HG03457 (cell line): ENCODE data around the gene HEXIM1.

Experiments
- ATAC-seq: cut with Tn5 transposase; IDR thresholded peaks from one replicate; pipeline ENCODE4 v1.9.1; 2021; ENCODE audit warnings: moderate number of reproducible peaks; ENCODE audit not compliant: unreplicated experiment

Gene HEXIM1

DNA sequence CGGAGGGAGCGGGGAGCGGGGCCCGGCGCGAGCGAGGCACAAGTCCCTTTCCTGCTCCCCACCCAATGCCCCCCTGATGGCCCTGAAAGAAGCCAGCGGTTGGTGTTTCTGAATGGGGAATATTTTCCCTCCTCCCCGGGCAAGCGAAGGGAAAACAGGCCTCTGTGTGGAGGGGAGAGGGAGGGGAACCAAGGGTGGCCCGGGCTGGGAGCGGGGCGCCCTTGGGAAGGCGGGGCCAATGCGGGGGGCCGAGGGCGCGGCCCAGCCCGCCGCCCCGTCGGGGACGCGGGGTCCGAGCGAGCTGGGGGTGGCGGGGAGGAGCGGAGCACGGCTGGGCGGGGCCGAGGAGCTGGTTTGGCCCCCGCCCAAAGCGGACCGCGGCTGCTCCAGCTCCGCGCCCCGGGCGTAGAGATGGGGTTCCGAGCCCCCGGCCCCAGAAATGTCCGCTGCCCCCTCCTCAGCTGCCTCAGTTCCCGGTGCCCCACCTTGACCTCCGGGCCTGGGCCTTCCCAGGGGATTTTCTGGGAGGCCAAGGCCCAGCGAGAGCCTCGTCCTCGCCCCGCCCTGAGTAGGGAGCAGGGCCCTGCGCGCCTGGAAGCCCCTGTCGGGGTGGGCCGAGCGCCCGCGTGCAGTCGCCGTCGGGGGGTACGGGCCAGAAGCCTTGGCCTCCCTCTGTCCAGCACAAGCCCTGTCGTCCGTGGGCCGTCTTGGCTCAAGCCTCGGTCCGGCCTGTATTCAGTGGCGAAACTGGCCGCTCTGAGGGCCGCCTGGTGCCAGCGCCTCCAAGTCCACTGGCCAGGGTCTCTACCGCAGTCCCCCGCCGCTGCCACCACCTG lies 3.9 kb upstream of the HEXIM1 start:
- no peak for ATAC-seq

DNA sequence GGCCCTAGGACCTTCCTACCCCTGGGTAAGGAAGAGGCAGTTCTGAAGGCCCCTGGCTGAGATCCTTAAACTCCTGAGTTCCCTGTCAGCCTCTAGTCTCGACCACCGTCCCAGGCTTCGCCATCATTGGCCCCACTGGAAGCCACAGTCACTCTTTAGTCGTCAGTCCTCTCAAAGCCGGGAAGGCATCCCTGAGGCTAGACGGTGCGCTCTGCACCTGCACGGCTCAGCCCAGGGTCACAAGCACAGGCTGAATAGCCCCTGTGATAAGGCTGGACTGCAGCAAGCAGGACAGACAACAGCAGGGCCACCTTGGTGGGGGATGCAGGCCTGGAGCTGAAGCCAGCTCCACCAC lies 3.3 kb upstream of the HEXIM1 start:
- ATAC-seq: no peak

DNA sequence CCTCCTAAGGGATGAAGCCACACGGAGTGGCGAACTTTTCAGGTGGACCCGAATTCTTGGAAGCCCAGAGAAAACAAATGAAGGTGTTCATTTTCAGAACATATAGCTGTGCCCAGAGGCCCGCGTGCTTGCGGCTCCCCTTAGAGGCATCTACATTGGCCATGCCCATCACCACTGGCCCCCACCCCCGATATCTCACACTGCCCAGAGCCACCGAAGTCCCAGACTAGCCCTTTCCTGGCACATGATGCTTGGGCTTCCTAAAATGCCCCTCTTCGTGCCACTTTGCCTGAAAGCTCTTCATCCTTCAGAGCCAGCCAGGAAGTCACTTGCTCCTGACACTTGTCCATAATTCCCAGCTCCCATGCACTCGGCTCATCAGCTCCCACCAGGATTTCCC lies 2.1 kb upstream of the HEXIM1 start:
- ATAC-seq: no peak

DNA sequence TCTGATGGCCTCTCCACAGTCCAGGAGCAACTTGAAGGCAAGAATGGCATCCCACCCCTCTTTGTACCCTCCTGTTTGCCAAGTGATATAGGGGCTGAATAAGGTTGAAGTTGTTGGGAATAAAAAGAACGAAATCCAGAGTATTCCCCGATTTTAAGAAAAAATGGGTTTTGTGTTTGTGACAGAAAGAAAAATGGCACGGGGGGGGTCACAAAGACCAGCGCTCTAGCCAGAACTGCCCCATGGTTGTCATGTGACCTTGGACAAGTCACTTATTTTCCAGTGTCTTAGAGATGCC lies 1.7 kb upstream of the HEXIM1 start:
- ATAC-seq: no peak

DNA sequence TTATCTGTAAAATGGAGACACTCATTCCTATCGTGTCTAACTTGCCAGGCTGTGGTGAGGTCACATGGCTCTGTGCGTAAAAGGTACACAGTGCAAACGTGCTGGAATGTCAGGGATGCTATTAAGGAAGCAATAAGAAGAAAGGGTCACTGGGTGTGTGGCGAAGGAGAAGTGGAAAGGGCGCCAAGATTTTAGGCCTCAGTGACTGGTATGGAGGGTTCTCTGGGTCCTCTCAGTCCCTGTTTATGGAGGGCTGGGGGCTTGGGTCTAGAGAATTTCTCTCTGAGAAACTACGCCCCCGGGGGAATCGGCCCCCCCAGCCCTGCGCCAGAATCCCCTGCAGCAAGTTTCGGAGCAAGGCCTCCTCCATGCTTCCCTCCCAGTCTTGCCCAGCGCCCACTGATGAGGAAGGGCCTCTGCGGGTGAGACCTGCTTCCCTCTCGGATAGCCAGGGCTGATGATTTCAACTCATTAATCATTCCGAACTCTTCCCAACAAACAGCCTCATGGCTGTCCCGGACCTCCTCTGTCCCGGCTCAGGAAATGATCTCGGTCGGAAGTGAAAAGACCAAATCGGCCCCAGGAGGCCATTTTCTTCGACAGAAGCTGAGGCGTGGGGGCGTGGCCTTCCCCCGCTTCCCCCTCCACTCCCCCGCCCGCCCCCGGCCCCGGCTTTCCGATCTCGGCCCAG lies 1.2 kb upstream of the HEXIM1 start:
- ATAC-seq: no peak

DNA sequence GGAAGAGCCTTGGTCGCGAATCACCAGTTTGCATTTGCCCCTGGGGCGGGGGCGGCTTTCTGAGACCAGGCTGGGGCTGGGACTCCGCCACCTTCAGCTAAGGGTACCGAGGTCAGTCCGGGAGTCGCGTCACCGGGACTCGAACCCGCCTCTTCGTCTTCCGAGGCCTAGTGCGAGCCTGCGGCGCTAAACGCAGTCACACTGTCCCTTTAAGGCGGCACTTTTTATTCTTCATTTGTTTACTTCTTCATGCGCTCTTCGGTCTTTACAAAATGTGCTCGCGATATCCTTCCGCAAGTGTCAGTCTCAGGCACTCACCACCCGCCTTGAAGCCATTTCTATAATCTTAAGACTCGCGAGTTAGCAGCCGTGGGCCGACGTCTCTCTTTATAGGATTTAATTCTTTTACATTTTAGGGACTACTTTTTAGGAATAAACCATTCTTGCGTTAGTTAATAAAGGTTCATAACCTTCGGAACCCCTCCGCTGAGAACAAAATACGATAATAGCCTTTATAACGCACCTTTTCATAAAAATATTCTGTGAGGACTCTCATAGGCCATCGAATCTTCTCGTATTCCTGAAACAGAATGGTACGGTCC lies 593 bp upstream of the HEXIM1 start:
- ATAC-seq: no peak

DNA sequence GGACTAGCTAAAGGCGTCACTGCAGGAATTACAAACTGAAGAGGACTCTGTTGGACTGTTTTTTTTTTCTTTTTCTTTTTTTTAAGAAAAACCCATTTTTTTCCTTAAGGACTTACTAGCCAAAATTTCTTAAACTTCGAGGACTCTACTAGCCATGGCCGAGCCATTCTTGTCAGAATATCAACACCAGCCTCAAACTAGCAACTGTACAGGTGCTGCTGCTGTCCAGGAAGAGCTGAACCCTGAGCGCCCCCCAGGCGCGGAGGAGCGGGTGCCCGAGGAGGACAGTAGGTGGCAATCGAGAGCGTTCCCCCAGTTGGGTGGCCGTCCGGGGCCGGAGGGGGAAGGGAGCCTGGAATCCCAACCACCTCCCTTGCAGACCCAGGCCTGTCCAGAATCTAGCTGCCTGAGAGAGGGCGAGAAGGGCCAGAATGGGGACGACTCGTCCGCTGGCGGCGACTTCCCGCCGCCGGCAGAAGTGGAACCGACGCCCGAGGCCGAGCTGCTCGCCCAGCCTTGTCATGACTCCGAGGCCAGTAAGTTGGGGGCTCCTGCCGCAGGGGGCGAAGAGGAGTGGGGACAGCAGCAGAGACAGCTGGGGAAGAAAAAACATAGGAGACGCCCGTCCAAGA lies 878 bp downstream of the HEXIM1 start:
- ATAC-seq: no peak

DNA sequence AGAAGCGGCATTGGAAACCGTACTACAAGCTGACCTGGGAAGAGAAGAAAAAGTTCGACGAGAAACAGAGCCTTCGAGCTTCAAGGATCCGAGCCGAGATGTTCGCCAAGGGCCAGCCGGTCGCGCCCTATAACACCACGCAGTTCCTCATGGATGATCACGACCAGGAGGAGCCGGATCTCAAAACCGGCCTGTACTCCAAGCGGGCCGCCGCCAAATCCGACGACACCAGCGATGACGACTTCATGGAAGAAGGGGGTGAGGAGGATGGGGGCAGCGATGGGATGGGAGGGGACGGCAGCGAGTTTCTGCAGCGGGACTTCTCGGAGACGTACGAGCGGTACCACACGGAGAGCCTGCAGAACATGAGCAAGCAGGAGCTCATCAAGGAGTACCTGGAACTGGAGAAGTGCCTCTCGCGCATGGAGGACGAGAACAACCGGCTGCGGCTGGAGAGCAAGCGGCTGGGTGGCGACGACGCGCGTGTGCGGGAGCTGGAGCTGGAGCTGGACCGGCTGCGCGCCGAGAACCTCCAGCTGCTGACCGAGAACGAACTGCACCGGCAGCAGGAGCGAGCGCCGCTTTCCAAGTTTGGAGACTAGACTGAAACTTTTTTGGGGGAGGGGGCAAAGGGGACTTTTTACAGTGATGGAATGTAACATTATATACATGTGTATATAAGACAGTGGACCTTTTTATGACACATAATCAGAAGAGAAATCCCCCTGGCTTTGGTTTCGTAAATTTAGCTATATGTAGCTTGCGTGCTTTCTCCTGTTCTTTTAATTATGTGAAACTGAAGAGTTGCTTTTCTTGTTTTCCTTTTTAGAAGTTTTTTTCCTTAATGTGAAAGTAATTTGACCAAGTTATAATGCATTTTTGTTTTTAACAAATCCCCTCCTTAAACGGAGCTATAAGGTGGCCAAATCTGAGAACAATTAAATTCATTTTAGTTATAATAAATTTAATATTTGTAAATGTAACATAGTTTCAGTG lies 1.7 kb downstream of the HEXIM1 start:
- ATAC-seq: no peak

DNA sequence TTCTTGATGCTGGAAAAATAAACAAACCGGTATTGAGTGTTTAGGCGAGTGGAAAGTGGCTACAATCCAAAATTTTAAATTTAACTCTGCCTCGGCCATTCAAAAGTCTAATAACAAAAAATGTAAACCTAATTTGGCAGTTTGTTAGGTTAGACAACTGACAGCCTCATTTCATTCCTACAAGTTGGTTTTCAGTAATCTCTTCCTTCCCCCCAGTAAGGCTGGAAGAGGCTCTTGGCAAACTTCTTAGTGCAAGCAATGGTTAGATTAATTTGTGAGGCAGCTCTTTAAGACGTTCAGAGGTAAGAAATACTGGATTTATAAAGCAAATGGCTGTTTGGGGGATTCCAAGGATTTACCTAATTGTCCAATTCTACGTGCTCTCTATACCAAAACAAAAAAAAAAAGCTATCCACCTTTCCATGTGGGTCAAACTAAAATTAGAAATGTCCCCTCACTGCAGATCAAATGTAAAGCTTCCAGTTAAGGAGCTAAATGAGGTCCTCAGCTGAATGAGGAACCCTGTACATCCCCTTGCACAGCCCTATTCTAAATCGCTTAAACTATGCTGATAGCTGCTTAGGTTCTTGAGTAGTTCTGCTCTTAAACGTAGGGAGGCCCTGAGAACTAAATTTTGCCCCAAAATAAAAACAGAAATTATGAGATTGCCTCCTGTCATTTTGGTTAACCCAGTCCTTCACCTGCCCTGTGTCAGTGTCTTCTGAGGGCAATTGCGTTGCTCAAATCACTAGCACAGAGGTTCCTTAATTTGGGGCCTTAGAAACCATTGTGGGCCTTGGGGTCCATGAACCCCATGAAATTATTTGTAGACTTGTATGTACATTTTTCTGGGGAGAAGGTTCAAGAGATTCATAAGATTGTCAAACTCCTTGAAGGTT lies 2.9 kb downstream of the HEXIM1 start:
- ATAC-seq: no peak

DNA sequence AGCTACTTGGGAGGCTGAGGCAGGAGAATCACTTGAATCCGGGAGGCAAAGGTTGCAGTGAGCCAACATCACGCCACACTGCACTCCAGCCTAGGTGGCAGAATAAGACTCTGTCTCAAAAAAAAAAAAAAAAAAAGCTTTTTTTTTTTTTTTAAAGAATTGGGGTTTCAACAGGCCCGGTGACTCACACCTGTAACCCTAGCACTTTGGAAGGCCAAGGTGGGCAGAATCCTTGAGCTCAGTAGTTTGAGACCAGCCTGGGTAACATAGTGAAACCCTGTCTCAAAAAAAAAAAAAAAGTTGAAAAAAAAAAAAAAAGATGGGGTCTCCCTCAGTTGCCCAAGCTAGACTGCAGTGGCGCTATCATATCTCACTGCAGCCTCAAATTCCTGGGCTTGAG lies 6.8 kb downstream of the HEXIM1 start:
- no peak for ATAC-seq

DNA sequence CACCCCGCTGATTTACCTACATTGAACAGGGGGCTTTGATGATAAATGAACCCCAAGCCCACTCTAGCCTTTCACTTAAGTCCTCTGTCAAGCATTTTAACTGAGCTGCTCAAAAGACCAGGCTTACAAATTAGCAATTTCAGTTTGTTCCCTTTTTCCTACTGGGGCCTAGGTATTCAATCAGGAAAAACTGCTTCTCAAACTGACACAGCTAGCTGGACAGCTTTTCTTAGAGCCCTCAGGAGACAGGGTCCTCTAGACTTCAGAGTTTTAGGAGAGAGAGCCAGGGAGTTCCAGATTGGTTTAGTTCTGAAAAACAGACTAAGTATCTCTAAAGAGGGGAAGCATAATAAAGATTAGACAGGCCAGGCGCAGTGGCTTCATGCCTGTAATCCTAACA lies 7.2 kb downstream of the HEXIM1 start:
- ATAC-seq: no peak

DNA sequence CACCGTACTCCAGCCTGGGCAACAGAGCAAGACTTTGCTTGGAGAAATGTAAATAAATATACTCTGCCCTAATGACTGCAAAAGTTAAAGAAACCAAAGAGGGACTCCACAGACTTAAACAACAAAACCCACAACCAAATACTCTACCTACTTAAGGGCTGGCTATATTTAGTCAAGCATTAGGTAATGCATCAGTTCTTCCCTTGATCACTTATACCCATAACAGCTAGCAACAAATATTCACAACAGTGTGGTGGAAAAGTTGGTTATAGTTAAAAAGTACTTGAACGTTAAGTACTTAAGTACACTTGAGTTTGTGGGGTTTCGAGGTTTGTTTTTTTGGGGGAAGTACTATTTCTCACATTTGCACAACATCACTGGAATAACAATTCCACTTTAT lies 8.0 kb downstream of the HEXIM1 start:
- ATAC-seq: no peak

DNA sequence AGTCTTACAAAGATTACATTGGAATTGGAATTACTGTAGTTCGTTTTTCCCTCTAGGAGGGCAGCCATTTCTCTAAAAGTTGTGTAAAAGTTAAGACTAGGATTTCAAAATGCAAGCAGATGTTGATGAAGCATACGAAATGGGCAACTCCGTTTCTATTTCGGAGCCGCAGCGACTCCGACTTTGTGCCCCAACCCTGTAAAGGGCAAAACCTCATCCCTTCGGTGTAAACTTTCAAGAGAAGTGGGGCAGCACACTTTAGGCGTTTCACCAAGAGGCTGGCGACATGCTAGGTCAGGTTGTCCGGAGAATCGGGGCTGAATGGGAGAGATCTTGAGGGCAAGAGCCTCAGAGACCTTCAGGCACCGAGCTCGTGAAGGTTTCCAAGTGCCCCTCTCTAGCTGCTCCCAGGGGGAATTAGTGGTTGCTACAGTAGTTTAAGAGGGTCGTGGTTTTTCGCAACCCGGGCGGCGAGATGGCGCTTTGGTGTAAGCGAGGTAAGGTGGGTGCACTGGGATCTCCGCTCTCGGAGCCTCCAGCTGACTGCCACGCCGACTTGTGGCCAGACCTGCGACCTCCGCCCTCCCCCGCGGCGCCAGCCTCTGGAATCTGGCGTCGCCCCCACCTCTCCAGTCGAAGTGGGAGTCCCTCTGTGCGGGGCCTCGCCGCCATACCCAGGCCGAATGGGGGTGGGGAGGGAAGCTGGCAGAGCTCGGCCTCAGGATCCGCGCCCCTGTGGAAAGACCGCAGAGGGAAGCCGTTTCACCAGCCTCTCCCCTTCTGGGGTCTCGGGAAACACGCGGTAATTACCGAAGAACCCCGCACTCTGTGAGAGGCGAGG lies 12.4 kb downstream of the HEXIM1 start:
- peak; percentile 13 for ATAC-seq

DNA sequence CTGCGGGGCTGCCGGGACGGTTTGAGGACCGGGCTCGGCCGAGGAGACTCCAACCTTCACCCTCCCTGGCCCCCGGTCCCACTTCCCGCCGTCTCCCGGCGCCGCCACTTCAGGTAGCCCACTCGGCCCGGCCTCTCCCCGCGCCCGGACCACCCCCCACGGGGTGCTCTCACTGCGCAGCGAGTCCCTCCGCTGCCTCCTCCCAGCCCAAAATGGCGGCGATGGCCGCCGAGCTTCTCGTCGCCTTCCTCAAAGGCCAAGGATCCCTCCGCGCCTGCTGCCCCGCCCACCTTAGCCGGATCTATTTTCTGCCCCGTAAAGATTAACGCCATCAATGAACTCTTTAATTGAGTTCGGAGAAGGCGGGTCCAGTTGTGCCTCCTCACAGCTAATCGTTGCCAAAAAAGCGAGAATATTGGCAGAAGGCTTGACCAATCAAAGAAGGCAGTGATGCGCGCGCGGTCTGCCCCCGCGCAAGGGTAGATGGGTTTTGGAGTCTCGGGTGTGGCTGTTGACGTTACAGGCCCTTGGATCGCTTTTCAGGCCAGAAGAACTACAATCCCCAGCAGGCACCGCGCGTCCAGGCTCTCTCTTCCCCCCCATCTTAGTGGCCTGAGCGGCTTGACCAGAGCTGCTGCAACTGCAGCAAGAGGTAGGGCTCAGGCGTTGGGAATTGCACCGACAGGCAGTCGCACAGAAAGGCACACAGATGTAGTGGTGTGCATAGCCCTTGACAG lies 13.2 kb downstream of the HEXIM1 start, which contains the start of gene HEXIM2:
Gene HEXIM2 (plus strand): TSS at position 588 of the 737 bp plus-strand sequence. CDS start 919 bp downstream, outside the sequence.
- peak; percentile 68 for ATAC-seq

DNA sequence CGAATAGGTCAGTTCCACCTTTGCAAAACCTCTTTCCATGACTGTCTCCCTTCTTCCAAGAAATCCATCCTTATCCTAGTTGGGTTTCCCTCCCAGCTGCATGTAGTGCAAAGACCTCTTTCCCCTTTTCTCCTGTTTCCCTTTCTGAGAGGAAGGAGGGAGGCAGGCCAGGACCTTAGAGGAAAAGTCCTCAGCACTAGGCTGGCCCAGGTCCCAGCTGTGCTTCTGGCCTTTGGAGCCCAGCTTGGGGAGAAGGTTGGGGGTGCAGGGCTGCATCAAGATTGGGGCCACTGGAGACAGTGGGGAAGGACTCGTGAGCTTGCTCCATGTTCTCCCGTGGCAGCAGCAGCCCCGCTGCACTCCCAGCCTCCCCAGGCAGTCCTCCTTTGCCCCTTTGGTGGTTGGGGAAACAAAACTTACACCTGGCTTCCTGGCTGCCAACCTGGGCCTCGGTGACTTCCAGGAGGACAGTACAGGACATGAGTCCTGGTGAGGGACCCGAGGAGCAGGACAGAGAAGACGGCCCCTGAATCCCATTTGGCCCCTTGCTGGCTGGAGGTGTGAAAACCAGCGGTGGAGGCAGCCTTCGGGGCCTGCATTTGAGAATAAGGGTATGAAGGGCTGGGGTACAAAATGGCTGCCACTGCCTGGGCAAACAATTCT lies 13.9 kb downstream of the HEXIM1 start:
- ATAC-seq: no peak

DNA sequence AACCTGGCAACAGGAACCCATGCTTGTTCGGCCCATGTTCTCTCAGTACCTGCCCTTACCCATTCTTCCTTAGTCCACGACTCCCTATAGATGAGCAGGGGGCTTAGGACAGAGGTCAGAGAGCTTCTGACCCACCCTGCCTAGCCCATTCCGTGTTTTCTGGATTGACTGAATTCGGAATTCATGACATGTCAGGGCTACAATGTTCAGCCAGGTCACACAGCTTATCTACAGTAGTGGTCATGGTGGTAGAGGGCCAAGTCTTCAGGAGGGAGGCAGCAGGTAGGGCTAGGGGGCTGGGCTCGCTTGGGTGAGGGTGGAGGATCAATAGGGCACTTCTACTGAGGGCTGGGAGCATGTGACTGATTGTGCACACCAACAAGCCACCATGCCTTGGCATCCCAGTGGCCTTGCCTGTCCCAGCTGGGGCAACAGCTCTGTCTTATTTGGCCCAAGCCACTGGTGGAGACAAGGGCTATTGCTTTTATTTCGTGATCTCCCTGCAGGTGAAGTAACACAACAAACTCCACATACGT lies 16.5 kb downstream of the HEXIM1 start:
- no peak for ATAC-seq
